ENCODE data around the gene SMG9.

DNA sequence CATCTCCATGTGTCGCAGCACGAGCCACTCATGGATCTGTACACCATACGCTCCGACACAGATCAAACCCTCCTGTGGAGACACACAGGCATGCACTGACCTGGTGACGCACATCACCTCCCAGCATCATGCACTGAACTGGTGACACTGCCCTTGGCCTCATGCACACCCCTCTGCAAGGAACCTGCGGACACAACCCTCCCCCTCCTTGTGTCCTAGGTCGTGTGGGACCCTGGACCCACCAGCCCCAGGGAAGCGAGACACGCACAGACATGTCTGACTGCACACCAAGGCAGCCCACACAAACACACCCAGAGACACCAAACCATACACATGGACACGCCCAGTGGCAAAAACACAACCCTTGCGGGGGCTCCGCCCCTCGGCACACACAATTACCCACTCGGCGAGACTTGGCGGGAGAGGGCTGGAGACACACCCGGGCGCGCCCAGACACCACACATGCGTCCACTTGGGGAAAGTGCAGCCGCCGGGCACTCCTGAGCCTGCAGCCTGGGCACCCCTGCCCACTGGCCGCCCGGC, 28.0 kb upstream of the SMG9 start:
- TF ChIP-seq CTCF (IDR thresholded peaks at IDR 0.05; ENCODE audit: low read depth, low read length, poor library complexity, severe bottlenecking) (peak; percentile 10), EZH2phosphoT487 (IDR thresholded peaks at IDR 0.05; ENCODE audit: borderline replicate concordance, low read length) (no peak)
